Mesenchymal stem cell (in vitro differentiated cells and primary cell): ENCODE measurements around the gene FOXC1.

Source experiments
- DNase-seq: peaks from one replicate; pipeline ENCODE4 v3.0.0-alpha.2; 2013
- H2AFZ ChIP-seq: one replicate; pipeline ENCODE4 v1.6.1; 2013; ENCODE audit warnings: low read depth, mild to moderate bottlenecking, control low read depth, inconsistent platforms, low read length, moderate library complexity
- H2AK5ac ChIP-seq: 2 replicates; pipeline ENCODE4 v1.6.1; 2013; ENCODE audit warnings: low read length, moderate library complexity, mild to moderate bottlenecking, inconsistent platforms; ENCODE audit not compliant: severe bottlenecking
- H2BK120ac ChIP-seq: one replicate; pipeline ENCODE4 v1.6.1; 2013; ENCODE audit warnings: low read depth, mild to moderate bottlenecking, inconsistent platforms, low read length, moderate library complexity
- H2BK12ac ChIP-seq, 2 experiments: one replicate each; pipeline ENCODE4 v1.6.1; 2013; ENCODE audit warnings: inconsistent platforms in 2 of 2, low read length in 2 of 2, mild to moderate bottlenecking in 2 of 2, moderate library complexity in 2 of 2, control low read depth in 1 of 2
- H2BK15ac ChIP-seq: one replicate; pipeline ENCODE4 v1.6.1; 2013; ENCODE audit warnings: mild to moderate bottlenecking, low read depth, inconsistent platforms; ENCODE audit not compliant: poor library complexity, severe bottlenecking
- H2BK5ac ChIP-seq: 2 replicates; pipeline ENCODE4 v1.6.1; 2013; ENCODE audit warnings: low read depth, mild to moderate bottlenecking, low read length, control low read depth, inconsistent platforms; ENCODE audit not compliant: poor library complexity, severe bottlenecking
- H3K14ac ChIP-seq, 2 experiments: one replicate each; pipeline ENCODE4 v1.6.1; 2013; ENCODE audit warnings: inconsistent platforms in 2 of 2, low read length in 2 of 2, control low read depth in 1 of 2, mild to moderate bottlenecking in 1 of 2, moderate library complexity in 1 of 2
- H3K18ac ChIP-seq, 2 experiments: one replicate each; pipeline ENCODE4 v1.6.1; 2013; ENCODE audit warnings: inconsistent platforms in 2 of 2, low read length in 2 of 2, control low read depth in 1 of 2, low read depth in 1 of 2, mild to moderate bottlenecking in 1 of 2
- H3K23ac ChIP-seq, 2 experiments: one replicate each; pipeline ENCODE4 v1.6.1; 2013; ENCODE audit warnings: inconsistent platforms in 2 of 2, low read length in 2 of 2, mild to moderate bottlenecking in 2 of 2, moderate library complexity in 2 of 2, control low read depth in 1 of 2
- H3K27ac ChIP-seq: 2 replicates; pipeline ENCODE4 v1.5.1; 2013; ENCODE audit warnings: mild to moderate bottlenecking, moderate library complexity, low read length, control low read depth, inconsistent platforms; ENCODE audit not compliant: poor library complexity, severe bottlenecking
- H3K27me3 ChIP-seq, 2 experiments: 2 replicates each; pipeline versions ENCODE4 v1.6.1 to v1.7.0; 2013; ENCODE audit warnings: low read length in 2 of 2, mild to moderate bottlenecking in 2 of 2, moderate library complexity in 2 of 2, control low read depth in 1 of 2, inconsistent platforms in 1 of 2; ENCODE audit not compliant: control insufficient read depth in 1 of 2, insufficient read depth in 1 of 2
- H3K36me3 ChIP-seq, 2 experiments: 2 replicates each; pipeline versions ENCODE4 v1.6.1 to v1.7.0; 2013; ENCODE audit warnings: low read length in 2 of 2, control low read depth in 1 of 2, inconsistent platforms in 1 of 2, low read depth in 1 of 2, mild to moderate bottlenecking in 1 of 2; ENCODE audit not compliant: insufficient read depth in 2 of 2, control insufficient read depth in 1 of 2
- H3K4ac ChIP-seq, 2 experiments: one replicate each; pipeline ENCODE4 v1.6.1; 2013; ENCODE audit warnings: inconsistent platforms in 2 of 2, low read length in 2 of 2, mild to moderate bottlenecking in 2 of 2, moderate library complexity in 2 of 2, control low read depth in 1 of 2, low read depth in 1 of 2
- H3K4me1 ChIP-seq: 2 replicates; pipeline ENCODE4 v1.6.1; 2013; ENCODE audit warnings: low read depth, low read length, control low read depth; ENCODE audit not compliant: control insufficient read depth, insufficient read depth
- H3K4me2 ChIP-seq: 2 replicates; pipeline ENCODE4 v1.6.1; 2013; ENCODE audit warnings: low read length, mild to moderate bottlenecking, inconsistent platforms; ENCODE audit not compliant: poor library complexity, severe bottlenecking
- H3K4me3 ChIP-seq, 2 experiments: 2 replicates each; pipeline versions ENCODE4 v1.5.1 to v1.7.0; 2013; ENCODE audit warnings: low read length in 2 of 2, mild to moderate bottlenecking in 2 of 2, control low read depth in 1 of 2, low read depth in 1 of 2; ENCODE audit not compliant: insufficient read depth in 1 of 2
- H3K79me1 ChIP-seq: replicated peaks from 2 replicates; pipeline ENCODE4 v1.6.1; 2013; ENCODE audit warnings: mild to moderate bottlenecking, control low read depth, low read length, inconsistent platforms; ENCODE audit not compliant: poor library complexity, severe bottlenecking
- H3K9ac ChIP-seq: 2 replicates; pipeline ENCODE4 v1.7.0; 2013; ENCODE audit warnings: mild to moderate bottlenecking, low read length, moderate library complexity
- H3K9me3 ChIP-seq: 2 replicates; pipeline ENCODE4 v1.7.0; 2013; ENCODE audit warnings: mild to moderate bottlenecking, low read length; ENCODE audit not compliant: control insufficient read depth
- H4K8ac ChIP-seq: one replicate; pipeline ENCODE4 v1.6.1; 2013; ENCODE audit warnings: inconsistent platforms, mild to moderate bottlenecking, low read length, moderate library complexity
- H4K91ac ChIP-seq: one replicate; pipeline ENCODE4 v1.6.1; 2013; ENCODE audit warnings: mild to moderate bottlenecking, low read length, inconsistent platforms
- WGBS: methylation state at CpG from one replicate; pipeline ENCODE4 v1.1.7; 2013; ENCODE audit warnings: mixed read lengths; 5-methylcytosine and 5-hydroxymethylcytosine counted together

Gene FOXC1

DNA sequence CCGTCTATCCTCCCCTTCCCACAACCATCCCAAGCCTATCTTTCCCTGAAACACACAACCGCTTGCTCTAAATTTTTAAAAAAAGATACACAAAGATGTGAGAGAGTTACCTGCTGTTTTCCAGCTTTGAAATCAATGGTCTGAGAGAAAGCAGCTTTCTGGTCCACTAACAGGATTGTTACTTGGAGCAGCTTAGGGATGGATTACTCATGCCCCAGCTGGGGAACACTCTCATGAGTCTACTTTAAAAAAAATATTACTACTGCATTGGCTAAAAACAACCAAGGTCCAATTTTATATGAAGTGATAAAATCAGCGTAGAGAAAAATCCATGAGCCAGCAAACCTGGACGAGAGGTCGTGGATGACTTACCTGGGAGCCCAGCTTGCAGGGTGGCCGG, 29.6 kb upstream of the FOXC1 start:
- no peaks in the 10 kb centered on the region for H3K79me1 ChIP-seq
- H2AFZ ChIP-seq = no peak overlapping the region
- no peak for DNase-seq
- H2BK5ac ChIP-seq = no peak overlapping the region
- H3K27ac ChIP-seq = no peak overlapping the region
- H3K4me1 ChIP-seq = peaks cover 6% of the 10 kb centered on the region
- WGBS = 91% methylated on average over 4 of the region's 6 CpGs
- no peak overlapping the region for H4K8ac ChIP-seq
- no peak overlapping the region for H2AK5ac ChIP-seq
- peaks cover 0 to 41% of the 10 kb centered on the region in 2 experiments for H3K27me3 ChIP-seq
- no peak overlapping the region for H4K91ac ChIP-seq
- no peak overlapping the region for H3K14ac ChIP-seq
- no peak overlapping the region for H3K4me3 ChIP-seq
- no peaks in the 10 kb centered on the region for H3K9me3 ChIP-seq
- no peak overlapping the region for H2BK120ac ChIP-seq
- H3K4me2 ChIP-seq = no peak overlapping the region
- no peak overlapping the region for H3K18ac ChIP-seq
- no peak overlapping the region for H2BK12ac ChIP-seq
- no peak overlapping the region for H3K9ac ChIP-seq
- H3K23ac ChIP-seq = no peak overlapping the region
- no peaks in the 10 kb centered on the region for H3K36me3 ChIP-seq
- H2BK15ac ChIP-seq = no peak overlapping the region
- no peak overlapping the region for H3K4ac ChIP-seq

DNA sequence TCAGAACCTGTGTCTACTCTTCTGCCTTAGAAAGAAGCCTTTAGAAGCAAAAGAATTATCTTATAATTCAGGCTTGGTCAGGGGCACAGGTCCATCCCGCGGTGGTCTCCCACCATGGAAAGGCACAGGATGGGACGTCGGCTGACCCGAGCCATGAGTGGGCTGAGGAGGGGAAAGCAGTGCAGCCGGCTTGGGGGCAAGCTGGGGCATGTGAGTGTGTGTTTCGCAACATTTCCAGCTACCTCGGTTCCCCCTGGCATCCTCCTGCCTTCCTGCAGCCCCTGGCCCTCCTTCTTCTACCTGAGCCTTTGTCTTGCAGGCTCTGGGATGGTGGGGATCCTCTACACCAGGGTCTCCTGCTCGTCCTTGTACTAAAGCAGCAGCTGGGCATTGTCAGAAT, 29.1 kb upstream of the FOXC1 start:
- no peak overlapping the region for H3K9ac ChIP-seq
- peaks cover 5 to 44% of the 10 kb centered on the region in 2 experiments for H3K27me3 ChIP-seq
- H3K27ac ChIP-seq = no peak overlapping the region
- no peak overlapping the region for H4K91ac ChIP-seq
- H3K4me3 ChIP-seq = no peak overlapping the region
- no peak overlapping the region for H2BK12ac ChIP-seq
- no peak overlapping the region for H3K4me2 ChIP-seq
- H3K14ac ChIP-seq = no peak overlapping the region
- no peak overlapping the region for H2BK15ac ChIP-seq
- H3K36me3 ChIP-seq = no peaks in the 10 kb centered on the region
- no peak overlapping the region for H2BK5ac ChIP-seq
- no peak overlapping the region for H2AK5ac ChIP-seq
- H3K4me1 ChIP-seq = peaks cover 3% of the 10 kb centered on the region
- 81% methylated on average over 7 of the region's 9 CpGs for WGBS
- H2AFZ ChIP-seq = no peak overlapping the region
- no peak overlapping the region for H4K8ac ChIP-seq
- no peak overlapping the region for H3K23ac ChIP-seq
- H2BK120ac ChIP-seq = no peak overlapping the region
- H3K79me1 ChIP-seq = no peaks in the 10 kb centered on the region
- DNase-seq = no peak
- H3K4ac ChIP-seq = no peak overlapping the region
- no peak overlapping the region for H3K18ac ChIP-seq
- H3K9me3 ChIP-seq = no peaks in the 10 kb centered on the region

DNA sequence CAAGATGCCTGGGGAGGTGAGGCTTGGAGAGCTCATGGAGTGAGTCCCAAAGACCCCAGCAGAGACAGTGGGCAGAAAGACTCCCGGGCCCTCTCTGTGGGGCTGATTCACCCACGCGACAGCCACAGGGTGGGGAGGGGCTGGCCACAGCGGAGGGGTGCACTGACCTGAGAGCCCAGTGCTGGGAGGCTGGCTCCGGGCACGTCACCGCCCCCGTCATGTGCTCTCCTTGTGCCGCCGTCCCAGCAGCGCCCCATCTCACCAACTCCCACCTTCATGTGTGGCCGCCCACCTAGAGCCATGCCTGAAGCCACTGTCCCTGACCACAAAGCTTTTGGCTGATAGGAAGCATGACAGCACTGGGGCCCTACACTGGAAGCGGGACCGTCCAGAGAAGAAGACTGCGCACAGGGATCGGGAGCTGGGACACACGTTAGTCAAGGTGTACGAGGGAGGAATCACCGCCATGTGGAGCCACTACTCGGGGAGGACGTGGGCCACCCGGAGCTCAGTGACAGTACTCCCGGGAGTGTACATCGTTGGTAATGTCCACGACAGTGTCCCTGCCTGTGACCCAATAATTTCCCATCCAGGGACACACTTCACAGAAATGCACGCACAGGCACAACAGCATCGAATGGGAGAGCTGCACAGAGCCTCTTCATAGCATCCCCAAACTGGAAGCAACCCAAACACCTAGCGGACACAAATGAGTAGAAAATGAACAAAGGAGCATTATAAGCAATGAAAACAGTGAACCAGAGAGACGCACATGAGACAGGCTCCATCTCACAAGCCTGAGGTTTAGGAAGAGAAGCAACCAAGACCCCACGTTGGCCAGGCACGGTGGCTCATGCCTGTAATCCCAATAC, 28.4 kb upstream of the FOXC1 start:
- no peak for DNase-seq
- no peak overlapping the region for H2BK5ac ChIP-seq
- no peak overlapping the region for H2AK5ac ChIP-seq
- no peaks in the 10 kb centered on the region for H3K4me1 ChIP-seq
- H3K27me3 ChIP-seq = peaks cover 5 to 52% of the 10 kb centered on the region in 2 experiments
- 90% methylated on average over 31 of the region's 31 CpGs for WGBS
- no peak overlapping the region for H2BK12ac ChIP-seq
- H2BK120ac ChIP-seq = no peak overlapping the region
- no peaks in the 10 kb centered on the region for H3K9me3 ChIP-seq
- H4K8ac ChIP-seq = no peak overlapping the region
- no peak overlapping the region for H4K91ac ChIP-seq
- H3K4me2 ChIP-seq = no peak overlapping the region
- no peak overlapping the region for H3K14ac ChIP-seq
- H3K79me1 ChIP-seq = no peaks in the 10 kb centered on the region
- no peak overlapping the region for H3K23ac ChIP-seq
- no peak overlapping the region for H3K18ac ChIP-seq
- H3K4me3 ChIP-seq = peak overlapping the region in 1 of 2 experiments; percentile 2
- no peak overlapping the region for H2AFZ ChIP-seq
- H3K9ac ChIP-seq = no peak overlapping the region
- H3K27ac ChIP-seq = no peak overlapping the region
- H3K4ac ChIP-seq = no peak overlapping the region
- H2BK15ac ChIP-seq = no peak overlapping the region
- no peaks in the 10 kb centered on the region for H3K36me3 ChIP-seq

GRCh38 chr6:1584146-1584545, 25.6 kb upstream of the FOXC1 start:
- Histone ChIP-seq H3K4ac (no peak overlapping the region), H3K18ac (no peak overlapping the region), H3K36me3 (peaks cover 0 to 2% of the 10 kb centered on the region in 2 experiments), H2BK120ac (no peak overlapping the region), H2BK12ac (no peak overlapping the region), H2BK15ac (no peak overlapping the region), H3K4me1 (no peaks in the 10 kb centered on the region), H2BK5ac (no peak overlapping the region), H4K91ac (no peak overlapping the region), H3K23ac (no peak overlapping the region), H3K9ac (no peak overlapping the region), H3K27ac (no peak overlapping the region), H3K4me2 (no peak overlapping the region), H2AK5ac (no peak overlapping the region), H2AFZ (no peak overlapping the region), H3K79me1 (no peaks in the 10 kb centered on the region), H4K8ac (no peak overlapping the region), H3K4me3 (no peak overlapping the region), H3K27me3 (peaks cover 17 to 50% of the 10 kb centered on the region in 2 experiments), H3K14ac (no peak overlapping the region), H3K9me3 (no peaks in the 10 kb centered on the region)
- 71% methylated on average over 5 of the region's 5 CpGs for WGBS
- DNase-seq = no peak
